Breast epithelium (tissue), 4 donors: ENCODE results near the gene ULK4. TPM values are rescaled to one million over a fixed set of nuclear protein-coding genes. Genes with fewer than 3 reads are reported as not detected.
"Not testable (repeated sequence)": the region's sequence is repeated elsewhere in the genome, so short reads cannot be mapped to it uniquely, and the experiment has no call there.

Experiments used
- DNase-seq, 2 donors: peaks; one replicate each; pipeline ENCODE4 v3.0.0-alpha.2; 2019; ENCODE audit warnings: low spot score in 2 of 2
- H3K27ac ChIP-seq, 2 donors: fragments of 200-600 bp; sonication (generic) in 1 of 2; one replicate each; pipeline ENCODE4 v1.5.1; 2016 to 2019; ENCODE audit warnings: mild to moderate bottlenecking in 1 of 2
- H3K27me3 ChIP-seq, 2 donors: fragments of 200-600 bp; sonication (generic) in 1 of 2; one replicate each; pipeline versions ENCODE4 v1.5.1 to v1.6.0; 2017 to 2019; ENCODE audit warnings: control low read depth in 1 of 2, mild to moderate bottlenecking in 1 of 2
- H3K36me3 ChIP-seq: fragments of 200-600 bp; one replicate; pipeline ENCODE4 v1.5.1; 2019
- H3K4me1 ChIP-seq, 2 donors: fragments of 200-600 bp; sonication (generic); one replicate each; pipeline ENCODE4 v1.5.1; 2016 to 2019; ENCODE audit warnings: control low read depth in 1 of 2
- H3K4me3 ChIP-seq, 3 donors: fragments of 200-600 bp; sonication (generic); 1 replicate in 2 of 3; 2 replicates in 1 of 3; pipeline ENCODE4 v1.5.1; 2016 to 2019; ENCODE audit warnings: mild to moderate bottlenecking in 3 of 3, moderate library complexity in 2 of 3
- H3K9me3 ChIP-seq, 2 donors: fragments of 200-600 bp; sonication (generic) in 1 of 2; one replicate each; pipeline ENCODE4 v1.5.1; 2016 to 2019; ENCODE audit warnings: control low read depth in 1 of 2
- CTCF ChIP-seq, 3 donors: fragments of 450-650 bp; IDR thresholded peaks; one replicate each; pipeline ENCODE4 v1.5.1; 2016 to 2017; ENCODE audit warnings: antibody characterized with exemption in 3 of 3, mild to moderate bottlenecking in 3 of 3, moderate library complexity in 3 of 3
- POLR2A ChIP-seq: fragments of 450-650 bp; IDR thresholded peaks from one replicate; pipeline ENCODE4 v1.6.1; 2016; ENCODE audit warnings: antibody characterized with exemption, mild to moderate bottlenecking, moderate library complexity
- POLR2AphosphoS5 ChIP-seq, 3 donors: sonication (generic); formaldehyde crosslinking; IDR thresholded peaks; one replicate each; pipeline ENCODE4 v1.6.1; 2017; ENCODE audit warnings: antibody characterized with exemption in 3 of 3
- intact Hi-C: fragments of 100-400 bp; cut with DNase I; formaldehyde crosslinking; loops from one replicate; pipeline ENCODE4 v1.15.1; 2023; ENCODE audit warnings: low total_unique reads
- total RNA-seq, 3 donors: library from RNA; depleted of rRNA; stranded (reverse); fragments of >200 nt; gene quantifications; one replicate each; pipeline ENCODE4 v1.1.0, GENCODE V29; 2016

ULK4 gene
- total RNA-seq, 3 donors from 2014 or later, result 23.0 to 52.8 (median 31.8) TPM

- DNase-seq, result no peak
- Histone ChIP-seq H3K27ac (no peak overlapping the region), H3K9me3 (no peaks in the 10 kb centered on the region), H3K4me3 (no peak overlapping the region), H3K4me1 (no peaks in the 10 kb centered on the region), H3K27me3 (no peaks in the 10 kb centered on the region), H3K36me3 (no peaks in the 10 kb centered on the region)
- intact Hi-C loops, result no loop called here
- TF ChIP-seq CTCF (IDR thresholded peaks at IDR 0.05), result no peak
These were observed 87.9 kb downstream of the ULK4 start for GRCh38 chr3:41874022-41874421.

- no peak for DNase-seq
- Histone ChIP-seq H3K4me1 (no peaks in the 10 kb centered on the region), H3K27me3 (no peaks in the 10 kb centered on the region), H3K9me3 (no peaks in the 10 kb centered on the region), H3K27ac (no peak overlapping the region), H3K4me3 (no peak overlapping the region), H3K36me3 (no peaks in the 10 kb centered on the region)
- no peak for TF ChIP-seq POLR2A
- no peak for TF ChIP-seq POLR2AphosphoS5 (IDR thresholded peaks at IDR 0.05)
- TF ChIP-seq CTCF (IDR thresholded peaks at IDR 0.05), result no peak
- intact Hi-C loops, result no loop called here
These were observed 89.7 kb downstream of the ULK4 start for GRCh38 chr3:41872157-41872556.

DNA sequence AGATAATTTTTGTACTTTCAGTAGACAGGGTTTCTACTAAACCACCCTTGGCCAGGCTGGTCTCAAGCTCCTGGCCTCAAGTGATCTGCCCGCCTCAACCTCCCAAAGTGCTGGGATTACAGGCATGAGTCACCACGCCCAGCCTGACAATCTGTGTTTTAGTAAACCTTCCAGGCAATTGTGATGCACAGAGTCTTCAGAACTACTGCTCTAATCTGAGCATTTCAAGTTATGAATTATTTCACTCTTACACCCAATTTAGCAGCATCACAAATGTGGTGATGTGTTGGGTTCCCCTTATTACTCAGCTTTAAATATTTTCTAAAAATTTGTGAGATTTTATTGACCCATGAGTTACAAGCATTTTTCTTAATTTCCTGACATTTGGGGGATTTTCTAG, 94.4 kb downstream of the ULK4 start:
- no peak for DNase-seq
- Histone ChIP-seq H3K9me3 (no peaks in the 10 kb centered on the region), H3K27ac (no peak overlapping the region), H3K4me1 (no peaks in the 10 kb centered on the region), H3K4me3 (no peak overlapping the region), H3K36me3 (no peaks in the 10 kb centered on the region), H3K27me3 (no peaks in the 10 kb centered on the region)
- intact Hi-C loops, result no loop called here
- TF ChIP-seq POLR2AphosphoS5 (IDR thresholded peaks at IDR 0.05) (no peak), POLR2A (no peak), CTCF (IDR thresholded peaks at IDR 0.05) (no peak)

GRCh38 chr3:41866298-41866697, 95.6 kb downstream of the ULK4 start:
- Histone ChIP-seq H3K9me3 (no peaks in the 10 kb centered on the region), H3K4me1 (no peaks in the 10 kb centered on the region), H3K4me3 (no peak overlapping the region), H3K27me3 (no peaks in the 10 kb centered on the region), H3K36me3 (no peaks in the 10 kb centered on the region), H3K27ac (no peak overlapping the region)
- intact Hi-C loops, result no loop called here
- TF ChIP-seq POLR2AphosphoS5 (IDR thresholded peaks at IDR 0.05) (no peak), CTCF (IDR thresholded peaks at IDR 0.05) (no peak), POLR2A (no peak)
- DNase-seq, result no peak

- no peaks in the 10 kb centered on the region for H3K9me3 ChIP-seq
- TF ChIP-seq POLR2AphosphoS5 (IDR thresholded peaks at IDR 0.05), result no peak
- no peak for TF ChIP-seq POLR2A
- no peak for TF ChIP-seq CTCF (IDR thresholded peaks at IDR 0.05)
- no peaks in the 10 kb centered on the region for H3K27me3 ChIP-seq
- no peaks in the 10 kb centered on the region for H3K4me1 ChIP-seq
- intact Hi-C loops, result no loop called here
- no peaks in the 10 kb centered on the region for H3K36me3 ChIP-seq
- DNase-seq, result no peak
- no peak overlapping the region for H3K27ac ChIP-seq
- H3K4me3 ChIP-seq, result no peak overlapping the region
These were observed 98.9 kb downstream of the ULK4 start for GRCh38 chr3:41863024-41863423.

DNA sequence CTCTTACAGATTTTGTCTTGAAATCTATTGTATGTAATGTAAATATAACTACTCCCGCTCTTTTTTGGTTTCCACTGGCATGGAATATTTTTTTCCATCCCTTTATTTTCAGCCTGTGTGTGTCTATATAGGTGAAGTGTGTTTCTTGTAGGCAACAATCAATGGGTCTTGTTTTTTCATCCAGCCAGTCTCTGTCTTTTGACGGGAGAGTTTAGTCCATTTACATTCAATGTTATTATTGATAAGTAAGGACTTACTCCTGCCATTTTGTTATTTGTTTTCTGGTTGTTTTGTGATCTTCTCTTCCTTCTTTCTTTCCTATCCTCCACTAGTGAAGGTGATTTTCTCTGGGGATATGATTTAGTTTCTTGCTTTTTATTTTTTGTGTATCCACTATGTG, 101.4 kb downstream of the ULK4 start:
- H3K27me3 ChIP-seq, H3K4me1 ChIP-seq, H3K4me3 ChIP-seq, H3K27ac ChIP-seq, H3K36me3 ChIP-seq, intact Hi-C loops, DNase-seq, H3K9me3 ChIP-seq: not testable (repeated sequence)
